Heart left ventricle (tissue), 16 donors: ENCODE results near the gene CFL1. TPM values are rescaled to one million over a fixed set of nuclear protein-coding genes. Genes with fewer than 3 reads are reported as not detected.

ENCODE experiments used
- ATAC-seq, 4 donors: fragments of 200-7000 bp; cut with Tn5 transposase; one replicate each; pipeline ENCODE4 v1.9.1; 2020 to 2022; ENCODE audit warnings: moderate library complexity in 4 of 4, mild to moderate bottlenecking in 3 of 4, moderate number of reproducible peaks in 1 of 4
- DNase-seq, 5 donors: peaks; one replicate each; pipeline ENCODE4 v3.0.0-alpha.2; 2020
- H3K27ac ChIP-seq, 12 donors: fragments of 200-600 bp; sonication (generic) in 4 of 12; one replicate each; pipeline versions ENCODE4 v1.5.0 to v1.8.0; 2016 to 2022; ENCODE audit warnings: mild to moderate bottlenecking in 2 of 12
- H3K27me3 ChIP-seq, 9 donors: fragments of 200-600 bp; sonication (generic) in 2 of 9; one replicate each; pipeline versions ENCODE4 v1.5.1 to v1.8.0; 2016 to 2022; ENCODE audit warnings: mild to moderate bottlenecking in 3 of 9
- H3K36me3 ChIP-seq, 9 donors: fragments of 200-600 bp; sonication (generic) in 2 of 9; one replicate each; pipeline versions ENCODE4 v1.5.0 to v1.8.0; 2018 to 2022; ENCODE audit warnings: mild to moderate bottlenecking in 2 of 9
- H3K4me1 ChIP-seq, 12 donors: fragments of 200-600 bp; sonication (generic) in 4 of 12; one replicate each; pipeline versions ENCODE4 v1.5.0 to v1.8.0; 2016 to 2022; ENCODE audit warnings: mild to moderate bottlenecking in 3 of 12
- H3K4me3 ChIP-seq, 12 donors: fragments of 200-600 bp; sonication (generic) in 4 of 12; one replicate each; pipeline versions ENCODE4 v1.5.0 to v1.8.0; 2017 to 2022; ENCODE audit warnings: mild to moderate bottlenecking in 9 of 12, moderate library complexity in 4 of 12
- H3K9me3 ChIP-seq, 12 donors: fragments of 200-600 bp; sonication (generic) in 4 of 12; one replicate each; pipeline versions ENCODE4 v1.5.0 to v1.8.0; 2016 to 2022; ENCODE audit warnings: mild to moderate bottlenecking in 1 of 12
- CTCF ChIP-seq, 12 donors: fragments of 200-600 bp; sonication (generic) in 4 of 12; IDR thresholded peaks; one replicate each; pipeline versions ENCODE4 v1.5.0 to v1.8.0; 2018 to 2022; ENCODE audit warnings: antibody characterized with exemption in 12 of 12, mild to moderate bottlenecking in 5 of 12
- POLR2A ChIP-seq, 2 donors: fragments of 450-650 bp; IDR thresholded peaks; one replicate each; pipeline ENCODE4 v1.6.1; 2017; ENCODE audit warnings: antibody characterized with exemption in 2 of 2, mild to moderate bottlenecking in 2 of 2, moderate library complexity in 2 of 2
- WGBS, 4 donors: extraction: QIAGEN DNeasy Blood & Tissue Kit in 2 of 4; methylation state at CpG; one replicate each; pipeline versions ENCODE4 v1.1.5 to v1.1.7; 2013 to 2018; 5-methylcytosine and 5-hydroxymethylcytosine counted together
- intact Hi-C, 10 donors: fragments of 100-400 bp; cut with DNase I; formaldehyde crosslinking; loops; one replicate each; pipeline versions ENCODE4 v1.11.1 to v1.14.2; 2022
- polyA plus RNA-seq, 2 donors: library from polyadenylated mRNA; stranded (reverse); fragments of 200-250 nt; gene quantifications; one replicate each; pipeline ENCODE4 v1.2.3, GENCODE V29; 2013
- total RNA-seq, 9 donors: library from RNA; depleted of rRNA in 2 of 9; stranded (reverse); fragments of >200 nt in 2 of 9; fragmentation: NEBNext Ultra II Directional in 3 of 9; extraction: Animal tissue kit (Norgen Biotek cat#: 25700) in 3 of 9; gene quantifications; one replicate each; pipeline versions ENCODE4 v1.1.0 to v1.2.4, GENCODE V29; 2016 to 2023
- donor health status: ischemic (EF 13 %, LVEDD 7.1; RV severe dilation, severe dysfunction).
- donor health status: healthy with polysubstance abuse.
- donor health status: DM: no; HTN: yes; CAD: no.
- donor health status: DM: no; HTN: no; CAD: no.
- donor health status: ischemic (EF 25% LVEDD 6.9; RV normal size, moderate dysfunction).
- donor health status: ischemic (EF 25% LVEDD 5.7; RV mildly dilated, moderate dysfunction).
- donor health status: healthy.
- donor health status: DM: yes; HTN: yes; CAD: no.
- donor health status: ischemic (EF 35%, LVEDD 5.7; RV mildly dilated, moderate dysfunction).
- donor health status: nonischemic (EF 11% LVEDD 7.7; RV severe dilation, severe dysfunction).
- donor health status: DM: yes; HTN: yes; CAD: no.
- donor health status: PGD.
- donor health status: ischemic (EF 29% LVEDD 5.4; RV normal size, mild dysfunction).
- donor health status: nonischemic (EF 23%, LVEDD 6.1; RV moderate dilation, normal function).

CFL1 gene
- total and polyA plus RNA-seq, 11 donors, result 289 to 973 (median 424) TPM

GRCh38 chr11:65872586-65873317 is 14.8 kb upstream of the CFL1 start, which contains the start of gene EFEMP2:
Gene EFEMP2 (minus strand): TSS chr11:65872800. CDS start chr11:65872354, 446 bp downstream.
- Histone ChIP-seq H3K27me3 (no peaks in the 10 kb centered on the region), H3K9me3 (no peaks in the 10 kb centered on the region), H3K36me3 (peaks cover 0 to 29% (median 21%) of the 10 kb centered on the region in 9 donors), H3K27ac (peak within 1 kb of the TSS; percentile 75 to 99 (median 96)), H3K4me3 (peak within 1 kb of the TSS; percentile 32 to 95 (median 68)), H3K4me1 (peaks cover 3 to 39% (median 22%) of the 10 kb centered on the region in 12 donors)
- ATAC-seq (peak in 3 of 4 donors; percentile 16 to 47 (median 28)), DNase-seq (peak in 4 of 5 donors; percentile 64 to 82 (median 76))
- intact Hi-C loops, result loop anchor here in 3 of 10 donors (1.0 to 2.0 kb wide), 3 partner anchors 12 to 16 kb away; partner anchors contain the start of genes CFL1 (in 2 of the 3), FIBP (in 1 of the 3) and MUS81 (in 1 of the 3)
- WGBS, 4 donors, result 0 to 2% (median 1%) methylated on average over 15 to 69 of the region's 69 CpGs
- TF ChIP-seq POLR2A (IDR thresholded peaks at IDR 0.05), result no peak
- no peak for TF ChIP-seq CTCF (IDR thresholded peaks at IDR 0.05)

GRCh38 chr11:65871811-65872548 is 14.0 kb upstream of the CFL1 start:
- WGBS, 4 donors, result 7 to 25% (median 16%) methylated on average over 11 to 26 of the region's 26 CpGs
- peak overlapping the region; percentile 32 to 95 (median 68) for H3K4me3 ChIP-seq
- ATAC-seq (peak; percentile 1 to 22 (median 10)), DNase-seq (peak in 2 of 5 donors; percentile 53 to 73)
- peaks cover 0 to 37% (median 28%) of the 10 kb centered on the region in 9 donors for H3K36me3 ChIP-seq
- H3K27ac ChIP-seq, result peak overlapping the region; percentile 75 to 99 (median 96)
- intact Hi-C loops, result loop anchor here in 2 of 10 donors (2.0 kb wide), 1 partner anchor 13 kb away; the partner anchor contains the start of gene CFL1 (in 2 of the 2)
- TF ChIP-seq POLR2A (IDR thresholded peaks at IDR 0.05), result no peak
- TF ChIP-seq CTCF (IDR thresholded peaks at IDR 0.05), result peak in 5 of 12 donors; percentile 12 to 36 (median 21)
- peaks cover 3 to 45% (median 22%) of the 10 kb centered on the region in 12 donors for H3K4me1 ChIP-seq
- no peaks in the 10 kb centered on the region for H3K27me3 ChIP-seq
- H3K9me3 ChIP-seq, result no peaks in the 10 kb centered on the region

GRCh38 chr11:65870706-65871681 is 13.0 kb upstream of the CFL1 start:
- H3K9me3 ChIP-seq, result no peaks in the 10 kb centered on the region
- H3K4me1 ChIP-seq, result peaks cover 3 to 45% (median 22%) of the 10 kb centered on the region in 12 donors
- peak; percentile 63 to 81 (median 81) for DNase-seq
- H3K27ac ChIP-seq, result peak overlapping the region; percentile 24 to 99 (median 94)
- no peak for TF ChIP-seq CTCF (IDR thresholded peaks at IDR 0.05)
- no peak for TF ChIP-seq POLR2A (IDR thresholded peaks at IDR 0.05)
- no peaks in the 10 kb centered on the region for H3K27me3 ChIP-seq
- intact Hi-C loops, result no loop called here
- H3K36me3 ChIP-seq, result peaks cover 0 to 47% (median 38%) of the 10 kb centered on the region in 9 donors
- 50 to 62% (median 59%) methylated on average over 18 to 24 of the region's 24 CpGs for WGBS, 4 donors
- H3K4me3 ChIP-seq, result peak overlapping the region in 9 of 12 donors; percentile 60 to 95 (median 68)
- ATAC-seq, result no peak
